Liver (tissue), 9 donors: Measurements from ENCODE around the gene EVI5. TPM values are rescaled to one million over a fixed set of nuclear protein-coding genes. Genes with fewer than 3 reads are reported as not detected.
"Not testable (repeated sequence)": the region's sequence is repeated elsewhere in the genome, so short reads cannot be mapped to it uniquely, and the experiment has no call there.

ENCODE experiments used
- DNase-seq: peaks from one replicate; pipeline ENCODE4 v3.0.0-alpha.2; 2017; ENCODE audit warnings: low spot score
- H3K27ac ChIP-seq, 2 donors: one replicate each; pipeline ENCODE4 v1.7.0; 2013; ENCODE audit warnings: inconsistent platforms in 2 of 2, low read length in 2 of 2, control low read depth in 1 of 2, low read depth in 1 of 2, mild to moderate bottlenecking in 1 of 2
- H3K27me3 ChIP-seq, 4 donors: one replicate each; pipeline versions ENCODE4 v1.6.1 to v1.7.0; 2013; ENCODE audit warnings: low read length in 3 of 4, inconsistent platforms in 1 of 4, mild to moderate bottlenecking in 1 of 4, moderate library complexity in 1 of 4; ENCODE audit not compliant: control insufficient read depth in 4 of 4, insufficient read depth in 4 of 4
- H3K36me3 ChIP-seq, 4 donors: one replicate each; pipeline versions ENCODE4 v1.6.1 to v1.7.0; 2013; ENCODE audit warnings: low read length in 3 of 4, mild to moderate bottlenecking in 3 of 4, low read depth in 1 of 4, moderate library complexity in 1 of 4; ENCODE audit not compliant: control insufficient read depth in 4 of 4, insufficient read depth in 3 of 4
- H3K4me1 ChIP-seq, 4 donors: one replicate each; pipeline versions ENCODE4 v1.6.1 to v1.7.0; 2013; ENCODE audit warnings: low read length in 3 of 4, mild to moderate bottlenecking in 3 of 4, moderate library complexity in 1 of 4; ENCODE audit not compliant: control insufficient read depth in 4 of 4, insufficient read depth in 4 of 4
- H3K4me3 ChIP-seq, 3 donors: one replicate each; pipeline versions ENCODE4 v1.6.1 to v1.7.0; 2013; ENCODE audit warnings: low read length in 3 of 3, control low read depth in 1 of 3, low read depth in 1 of 3, mild to moderate bottlenecking in 1 of 3
- H3K9ac ChIP-seq, 2 donors: one replicate each; pipeline ENCODE4 v1.7.0; 2013; ENCODE audit warnings: low read length in 2 of 2, mild to moderate bottlenecking in 2 of 2, moderate library complexity in 2 of 2, control low read depth in 1 of 2, low read depth in 1 of 2
- H3K9me3 ChIP-seq, 4 donors: one replicate each; pipeline versions ENCODE4 v1.6.1 to v1.7.0; 2013; ENCODE audit warnings: low read length in 3 of 4; ENCODE audit not compliant: control insufficient read depth in 4 of 4
- ATF3 ChIP-seq: IDR thresholded peaks from 2 replicates; pipeline ENCODE4 v1.6.1; 2016; ENCODE audit warnings: antibody characterized with exemption
- EGR1 ChIP-seq, 2 donors: IDR thresholded peaks; 2 replicates each; pipeline ENCODE4 v1.6.1; 2016 to 2018; ENCODE audit warnings: antibody characterized with exemption in 2 of 2, low read depth in 2 of 2
- FOXA1 ChIP-seq: IDR thresholded peaks from 2 replicates; pipeline ENCODE4 v1.6.1; 2016; ENCODE audit warnings: antibody characterized with exemption
- GABPA ChIP-seq, 2 donors: IDR thresholded peaks in 1 of 2; conservative IDR thresholded peaks in 1 of 2; 2 replicates each; pipeline ENCODE4 v1.6.1; 2016; ENCODE audit warnings: antibody characterized with exemption in 2 of 2, mild to moderate bottlenecking in 1 of 2, moderate library complexity in 1 of 2
- HNF4A ChIP-seq, 2 donors: conservative IDR thresholded peaks; 2 replicates each; pipeline ENCODE4 v1.6.1; 2016; ENCODE audit warnings: antibody characterized with exemption in 2 of 2, mild to moderate bottlenecking in 2 of 2
- HNF4G ChIP-seq: IDR thresholded peaks from 2 replicates; pipeline ENCODE4 v1.6.1; 2016; ENCODE audit warnings: antibody characterized with exemption
- JUND ChIP-seq, 2 donors: IDR thresholded peaks; 2 replicates each; pipeline ENCODE4 v1.6.1; 2016; ENCODE audit warnings: antibody characterized with exemption in 2 of 2
- MAX ChIP-seq: IDR thresholded peaks from 2 replicates; pipeline ENCODE4 v1.6.1; 2016; ENCODE audit warnings: antibody characterized with exemption
- NR2F2 ChIP-seq: IDR thresholded peaks from 2 replicates; pipeline ENCODE4 v1.6.1; 2016; ENCODE audit warnings: antibody characterized with exemption
- RAD21 ChIP-seq, 2 donors: IDR thresholded peaks; 2 replicates each; pipeline ENCODE4 v1.6.1; 2016; ENCODE audit warnings: antibody characterized with exemption in 2 of 2, mild to moderate bottlenecking in 2 of 2
- REST ChIP-seq: IDR thresholded peaks from 2 replicates; pipeline ENCODE4 v1.6.1; 2016; ENCODE audit warnings: antibody characterized with exemption, mild to moderate bottlenecking
- RXRA ChIP-seq, 2 donors: IDR thresholded peaks; 2 replicates each; pipeline ENCODE4 v1.6.1; 2017 to 2018; ENCODE audit warnings: antibody characterized with exemption in 2 of 2, mild to moderate bottlenecking in 1 of 2
- SP1 ChIP-seq: IDR thresholded peaks from 2 replicates; pipeline ENCODE4 v1.6.1; 2018; ENCODE audit warnings: antibody characterized with exemption, mild to moderate bottlenecking
- TAF1 ChIP-seq: conservative IDR thresholded peaks from 2 replicates; pipeline ENCODE4 v1.6.1; 2016; ENCODE audit warnings: antibody characterized with exemption, mild to moderate bottlenecking
- ZBTB33 ChIP-seq: IDR thresholded peaks from 2 replicates; pipeline ENCODE4 v1.6.1; 2016; ENCODE audit warnings: antibody characterized with exemption
- WGBS: extraction: QIAGEN DNeasy Blood & Tissue Kit; methylation state at CpG from one replicate; pipeline ENCODE4 v1.1.7; 2013; 5-methylcytosine and 5-hydroxymethylcytosine counted together
- polyA plus RNA-seq, 2 donors: library from polyadenylated mRNA; stranded (reverse) in 1 of 2; unstranded in 1 of 2; fragments of 200-250 nt in 1 of 2; fragments of >200 nt in 1 of 2; fragmentation: Nextera tagmentation in 1 of 2; extraction: Ambion mirVana in 1 of 2; gene quantifications; one replicate each; pipeline versions ENCODE4 v1.2.1 to v1.2.3, GENCODE V29; 2013 to 2015
- total RNA-seq, 2 donors: library from RNA; depleted of rRNA; stranded (reverse); fragments of >200 nt; gene quantifications; one replicate each; pipeline ENCODE4 v1.2.3, GENCODE V29; 2014
- donor health status: healthy.
- donor health status: healthy.
- donor health status: healthy.
- donor health status: healthy.
- donor health status: healthy.

EVI5 gene
- total and polyA plus RNA-seq, 4 donors, result 4.0 to 35.9 (median 19.1) TPM

GRCh38 chr1:92748138-92748537 is 36.8 kb downstream of the EVI5 start:
- DNase-seq, result no peak
- Histone ChIP-seq H3K4me1 (no peaks in the 10 kb centered on the region), H3K4me3 (no peak overlapping the region), H3K27me3 (no peaks in the 10 kb centered on the region), H3K9ac (no peak overlapping the region), H3K36me3 (no peaks in the 10 kb centered on the region), H3K9me3 (no peaks in the 10 kb centered on the region), H3K27ac (no peak overlapping the region)
- no peak for TF ChIP-seq HNF4G
- no peak for TF ChIP-seq REST
- TF ChIP-seq ZBTB33, result no peak
- TF ChIP-seq FOXA1, result no peak
- no peak for TF ChIP-seq NR2F2
- TF ChIP-seq JUND (IDR thresholded peaks at IDR 0.05), result no peak
- TF ChIP-seq SP1, result no peak
- no peak for TF ChIP-seq EGR1 (IDR thresholded peaks at IDR 0.05; ENCODE audit: low read depth in 2 of 2)
- no peak for TF ChIP-seq ATF3
- TF ChIP-seq RXRA (IDR thresholded peaks at IDR 0.05), result no peak
- TF ChIP-seq HNF4A (conservative IDR thresholded peaks at IDR 0.05), result no peak
- TF ChIP-seq RAD21 (IDR thresholded peaks at IDR 0.05), result no peak
- TF ChIP-seq TAF1, result no peak
- TF ChIP-seq GABPA (IDR thresholded peaks at IDR 0.05 in 1 of 2, conservative IDR thresholded peaks at IDR 0.05 in 1 of 2), result no peak
- no peak for TF ChIP-seq MAX
- 93% methylated on average over 3 of the region's 3 CpGs for WGBS

GRCh38 chr1:92747735-92748134 is 37.2 kb downstream of the EVI5 start:
- Histone ChIP-seq H3K27me3 (no peaks in the 10 kb centered on the region), H3K9ac (no peak overlapping the region), H3K4me1 (no peaks in the 10 kb centered on the region), H3K36me3 (no peaks in the 10 kb centered on the region), H3K27ac (no peak overlapping the region), H3K9me3 (no peaks in the 10 kb centered on the region), H3K4me3 (no peak overlapping the region)
- no peak for TF ChIP-seq MAX
- 70% methylated on average over 1 of the region's 1 CpG for WGBS
- no peak for DNase-seq

- H3K4me3 ChIP-seq, H3K4me1 ChIP-seq, H3K9ac ChIP-seq, H3K9me3 ChIP-seq, H3K27me3 ChIP-seq, H3K27ac ChIP-seq, H3K36me3 ChIP-seq, DNase-seq: not testable (repeated sequence)
- 98% methylated on average over 4 of the region's 4 CpGs for WGBS
Measured at GRCh38 chr1:92746255-92746654, 38.7 kb downstream of the EVI5 start.
